OCI-LY7 (cell line): Measurements from ENCODE around the gene LTA4H. TPM values are rescaled to one million over a fixed set of nuclear protein-coding genes. Genes with fewer than 3 reads are reported as not detected.

ENCODE experiments used
- BruUV-seq: library from RNA; stranded (reverse); fragments of 400-500 nt; replicated peaks from 2 replicates; lab custom pipeline; 2021; lab: Mats Ljungman, UMichigan
- CTCF ChIA-PET: fragments of 300-600 bp; sonication (Branson Sonifier 250); formaldehyde crosslinking; loops from one replicate; lab custom pipeline; 2022; ENCODE audit warnings: antibody characterized with exemption; ENCODE audit not compliant: unreplicated experiment; lab: Charles Lee
- POLR2A ChIA-PET: fragments of 300-600 bp; sonication (Branson Sonifier 250); formaldehyde crosslinking; loops from one replicate; lab custom pipeline; 2022; ENCODE audit warnings: antibody characterized with exemption; lab: Charles Lee
- DNase-seq: peaks from one replicate; pipeline ENCODE4 v3.0.0-alpha.2; 2015; ENCODE audit warnings: low spot score
- H2AFZ ChIP-seq: fragments of 200-600 bp; sonication (generic), shearing (Covaris generic); 2 replicates; pipeline ENCODE4 v1.6.1; 2014; ENCODE audit warnings: mild to moderate bottlenecking, antibody characterized with exemption, low read length, moderate library complexity
- H3K27ac ChIP-seq: fragments of 200-600 bp; sonication (generic); 2 replicates; pipeline ENCODE4 v1.5.1; 2014; ENCODE audit warnings: mixed run types, low read depth, mild to moderate bottlenecking, moderate library complexity, low read length, inconsistent platforms; ENCODE audit not compliant: poor library complexity, severe bottlenecking
- H3K36me3 ChIP-seq: fragments of 200-600 bp; sonication (generic); 2 replicates; pipeline ENCODE4 v1.6.1; 2014; ENCODE audit warnings: mild to moderate bottlenecking, antibody characterized with exemption, low read length, moderate library complexity, mixed read lengths; ENCODE audit not compliant: insufficient read depth
- H3K4me1 ChIP-seq: fragments of 200-600 bp; sonication (generic); 2 replicates; pipeline ENCODE4 v1.5.1; 2014; ENCODE audit warnings: mild to moderate bottlenecking, low read length; ENCODE audit not compliant: insufficient read depth, poor library complexity, severe bottlenecking
- H3K4me2 ChIP-seq: fragments of 200-600 bp; sonication (generic); 2 replicates; pipeline ENCODE4 v1.6.1; 2014; ENCODE audit warnings: mild to moderate bottlenecking, low read length
- H3K4me3 ChIP-seq: fragments of 200-600 bp; sonication (generic); 2 replicates; pipeline ENCODE4 v1.5.1; 2014; ENCODE audit warnings: mild to moderate bottlenecking, low read depth, low read length; ENCODE audit not compliant: poor library complexity, severe bottlenecking
- H3K79me2 ChIP-seq: fragments of 200-600 bp; sonication (generic); 2 replicates; pipeline ENCODE4 v1.6.1; 2016; ENCODE audit warnings: low read depth, mild to moderate bottlenecking, low read length, moderate library complexity, mixed read lengths; ENCODE audit not compliant: insufficient read depth
- H3K9me2 ChIP-seq: fragments of 200-600 bp; sonication (generic); 2 replicates; pipeline ENCODE4 v1.6.1; 2016; ENCODE audit warnings: mild to moderate bottlenecking, low read length, mixed read lengths; ENCODE audit not compliant: insufficient read depth
- H3K9me3 ChIP-seq: fragments of 200-600 bp; sonication (generic); 2 replicates; pipeline ENCODE4 v1.6.1; 2014; ENCODE audit warnings: mild to moderate bottlenecking, mixed run types, low read length, mixed read lengths
- H4K20me1 ChIP-seq: fragments of 200-600 bp; sonication (generic); 2 replicates; pipeline ENCODE4 v1.6.1; 2014; ENCODE audit warnings: mild to moderate bottlenecking, antibody characterized with exemption, low read length, moderate library complexity, mixed read lengths; ENCODE audit not compliant: insufficient read depth
- CTCF ChIP-seq: fragments of 200-600 bp; sonication (generic); conservative IDR thresholded peaks from 2 replicates; pipeline ENCODE4 v1.5.1; 2014; ENCODE audit warnings: mild to moderate bottlenecking, antibody characterized with exemption, low read length, moderate library complexity, mixed read lengths
- EZH2phosphoT487 ChIP-seq: fragments of 200-600 bp; sonication (generic); IDR thresholded peaks from 2 replicates; pipeline ENCODE4 v1.6.1; 2018; ENCODE audit warnings: low read depth, borderline replicate concordance, mild to moderate bottlenecking, mixed run types, antibody characterized with exemption, low read length, moderate library complexity, mixed read lengths
- intact Hi-C: fragments of 100-400 bp; cut with micrococcal nuclease; formaldehyde crosslinking; loops from one replicate; pipeline ENCODE4 v1.10.0; 2022; ENCODE audit not compliant: unreplicated experiment
- total RNA-seq, 2 experiments: library from RNA; depleted of rRNA in 1 of 2; stranded (reverse); fragments of >200 nt in 1 of 2; shearing (Covaris generic) in 1 of 2; gene quantifications; 2 replicates each; pipeline ENCODE4 v1.2.3, GENCODE V29; 2014 to 2022

The LTA4H gene
- total RNA-seq, 2 experiments from 2014 or later, result 86.7 to 122 TPM

GRCh38 chr12:96073346-96074330 is 38.3 kb upstream of the LTA4H start:
- intact Hi-C loops, result no loop called here
- peaks cover 10% of the 10 kb centered on the region for H3K4me1 ChIP-seq
- no peak for DNase-seq
- no peaks in the 10 kb centered on the region for H3K79me2 ChIP-seq
- H3K9me2 ChIP-seq, result no peaks in the 10 kb centered on the region
- BruUV-seq, result no TSS peak
- no peak overlapping the region for H3K4me2 ChIP-seq
- no peak overlapping the region for H3K4me3 ChIP-seq
- TF ChIP-seq CTCF, result no peak
- TF ChIP-seq EZH2phosphoT487, result no peak
- no peaks in the 10 kb centered on the region for H4K20me1 ChIP-seq
- H3K9me3 ChIP-seq, result no peaks in the 10 kb centered on the region
- H2AFZ ChIP-seq, result no peak overlapping the region
- POLR2A ChIA-PET, result interaction anchor here (0.5 to 0.7 kb wide), 3 partner anchors 54 to 479 kb away, joined by 3 to 8 read pairs (median 5); no protein-coding TSS in a partner anchor
- CTCF ChIA-PET, result interaction anchor here (0.6 to 1.4 kb wide), 5 partner anchors 29 to 417 kb away, joined by 3 to 5 read pairs (median 3); no protein-coding TSS in a partner anchor
- no peak overlapping the region for H3K27ac ChIP-seq
- no peaks in the 10 kb centered on the region for H3K36me3 ChIP-seq

- DNase-seq, result peak; percentile 35
These were observed 35.4 kb upstream of the LTA4H start for GRCh38 chr12:96070670-96071279.

More at GRCh38 chr12:96070670-96071279, 35.4 kb upstream of the LTA4H start:
- Histone ChIP-seq H3K9me2 (no peaks in the 10 kb centered on the region), H3K79me2 (no peaks in the 10 kb centered on the region), H3K36me3 (no peaks in the 10 kb centered on the region), H3K4me1 (peaks cover 10% of the 10 kb centered on the region), H3K4me3 (no peak overlapping the region), H2AFZ (no peak overlapping the region; the same call in 1 of the 2 replicates), H4K20me1 (no peaks in the 10 kb centered on the region), H3K27ac (no peak overlapping the region), H3K4me2 (peak overlapping the region; percentile 36), H3K9me3 (no peaks in the 10 kb centered on the region)
- intact Hi-C loops, result no loop called here
- no TSS peak for BruUV-seq
- CTCF ChIA-PET, result no interaction called here
- TF ChIP-seq EZH2phosphoT487 (no peak), CTCF (peak; percentile 63)
- POLR2A ChIA-PET, result interaction anchor here (0.7 kb wide), 1 partner anchor 139 kb away, joined by 3 read pairs; no protein-coding TSS in a partner anchor
